Mammary epithelial cell (primary cell): ENCODE results near the gene TRIM38.

Source experiments
- EZH2 ChIP-seq: IDR thresholded peaks from 2 replicates; pipeline ENCODE4 v1.6.1; 2012; ENCODE audit warnings: low read length, inconsistent platforms, borderline replicate concordance
- TF ChIP-seq, protein P1 (sequence below), 2 donors: IDR thresholded peaks in 1 of 2; conservative IDR thresholded peaks in 1 of 2; 2 replicates each; pipeline ENCODE4 v1.5.1; 2011 to 2012; ENCODE audit warnings: inconsistent platforms in 2 of 2, low read length in 2 of 2, mild to moderate bottlenecking in 2 of 2, control low read depth in 1 of 2, low read depth in 1 of 2; ENCODE audit not compliant: insufficient read depth in 1 of 2; ENCODE audit errors: extremely low read depth in 1 of 2

GRCh38 chr6:25971187-25971821 lies 8.7 kb downstream of the TRIM38 start:
- TF ChIP-seq, protein P1, sequence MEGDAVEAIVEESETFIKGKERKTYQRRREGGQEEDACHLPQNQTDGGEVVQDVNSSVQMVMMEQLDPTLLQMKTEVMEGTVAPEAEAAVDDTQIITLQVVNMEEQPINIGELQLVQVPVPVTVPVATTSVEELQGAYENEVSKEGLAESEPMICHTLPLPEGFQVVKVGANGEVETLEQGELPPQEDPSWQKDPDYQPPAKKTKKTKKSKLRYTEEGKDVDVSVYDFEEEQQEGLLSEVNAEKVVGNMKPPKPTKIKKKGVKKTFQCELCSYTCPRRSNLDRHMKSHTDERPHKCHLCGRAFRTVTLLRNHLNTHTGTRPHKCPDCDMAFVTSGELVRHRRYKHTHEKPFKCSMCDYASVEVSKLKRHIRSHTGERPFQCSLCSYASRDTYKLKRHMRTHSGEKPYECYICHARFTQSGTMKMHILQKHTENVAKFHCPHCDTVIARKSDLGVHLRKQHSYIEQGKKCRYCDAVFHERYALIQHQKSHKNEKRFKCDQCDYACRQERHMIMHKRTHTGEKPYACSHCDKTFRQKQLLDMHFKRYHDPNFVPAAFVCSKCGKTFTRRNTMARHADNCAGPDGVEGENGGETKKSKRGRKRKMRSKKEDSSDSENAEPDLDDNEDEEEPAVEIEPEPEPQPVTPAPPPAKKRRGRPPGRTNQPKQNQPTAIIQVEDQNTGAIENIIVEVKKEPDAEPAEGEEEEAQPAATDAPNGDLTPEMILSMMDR (conservative IDR thresholded peaks at IDR 0.05 in 1 of 2, IDR thresholded peaks at IDR 0.05 in 1 of 2; ENCODE audit: extremely low read depth in 1 of 2, insufficient read depth in 1 of 2, low read depth in 1 of 2, low read length in 2 of 2) = no peak
- TF ChIP-seq EZH2 = no peak
